ENCODE measurements around the gene CFAP210.
"Not testable (repeated sequence)": the region's sequence is repeated elsewhere in the genome, so short reads cannot be mapped to it uniquely, and the experiment has no call there.

The CFAP210 gene

DNA sequence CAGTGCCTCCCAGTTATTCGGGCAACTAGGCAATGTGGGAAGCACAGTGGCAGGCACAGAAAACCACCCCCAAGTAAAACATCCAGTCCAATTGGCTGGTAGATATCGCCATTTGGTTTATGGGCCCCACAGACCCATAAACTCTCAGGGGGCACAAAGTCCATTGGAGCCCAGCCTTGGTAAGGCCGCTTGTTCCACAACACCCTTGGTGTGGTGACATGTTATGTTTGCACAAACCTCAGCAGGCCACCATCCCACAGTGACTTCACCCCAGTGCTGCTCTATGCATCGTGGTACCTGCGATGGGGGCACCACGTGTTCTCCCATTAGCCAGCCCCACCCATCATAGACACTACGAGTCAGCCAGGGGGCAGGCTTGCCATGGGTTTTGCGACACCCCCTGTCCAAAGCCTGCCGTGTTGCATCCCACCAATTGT lies 18.6 kb upstream of the CFAP210 start:
- DNase-seq (ENCODE audit: low read depth): no peak

GRCh38 chr2:169711751-169712509 lies 17.7 kb upstream of the CFAP210 start:
- DNase-seq (ENCODE audit: low read depth): no peak

- DNase-seq (ENCODE audit: low read depth): no peak
Measured at GRCh38 chr2:169709981-169710380, 15.8 kb upstream of the CFAP210 start.

- DNase-seq (ENCODE audit: low read depth): no peak
Measured at GRCh38 chr2:169709331-169709730, 15.1 kb upstream of the CFAP210 start.

- no peak for DNase-seq (ENCODE audit: low read depth)
Measured at GRCh38 chr2:169707626-169708025, 13.4 kb upstream of the CFAP210 start.

GRCh38 chr2:169705927-169706326 lies 11.7 kb upstream of the CFAP210 start:
- no peak for DNase-seq (ENCODE audit: low read depth)

DNA sequence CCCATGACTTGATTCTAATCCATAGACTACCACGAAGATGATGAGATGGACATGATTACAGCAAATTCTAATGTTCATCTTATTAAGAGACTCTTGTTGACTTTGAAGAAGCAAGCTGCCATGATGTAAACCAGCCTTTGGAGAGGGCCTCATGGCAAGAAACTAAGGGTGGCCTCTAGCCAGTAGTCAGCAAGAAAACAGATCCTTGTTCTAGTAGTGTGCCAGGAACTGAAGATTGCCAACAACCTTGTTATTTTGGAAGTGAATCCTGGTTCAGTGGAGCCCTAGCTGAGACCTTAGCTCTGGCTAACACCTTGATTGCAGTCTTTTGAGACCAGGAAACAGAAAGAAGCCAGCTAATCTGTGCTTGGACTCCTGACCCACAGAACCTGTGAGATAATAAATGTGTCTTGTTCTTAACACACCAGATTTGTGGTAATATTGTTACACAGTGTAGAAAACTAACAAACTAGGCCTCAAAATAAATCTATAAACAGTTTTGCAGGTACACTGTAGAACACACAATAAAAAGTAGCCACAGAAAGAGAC lies 10.0 kb upstream of the CFAP210 start:
- DNase-seq (ENCODE audit: low read depth): no peak

DNA sequence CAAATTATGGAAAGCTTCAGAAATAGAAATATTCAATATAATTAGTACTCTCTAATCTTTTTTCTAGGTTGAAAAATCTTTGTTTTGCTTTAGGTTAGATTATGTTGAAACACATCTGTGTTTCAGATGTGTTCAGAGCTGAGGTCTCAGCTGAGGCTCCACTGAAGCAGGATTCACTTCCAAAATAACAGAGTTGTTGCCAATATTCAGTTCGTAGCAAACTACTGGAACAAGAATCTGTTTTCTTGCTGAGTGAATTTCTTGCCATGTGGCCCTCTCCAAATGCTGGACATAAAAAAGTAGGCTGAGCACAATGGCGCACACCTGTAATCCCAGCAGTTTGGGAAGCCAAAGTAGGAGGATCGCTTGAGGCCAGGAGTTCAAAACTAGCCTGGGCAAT lies 8.8 kb upstream of the CFAP210 start:
- no peak for DNase-seq (ENCODE audit: low read depth)

- not testable (repeated sequence) for DNase-seq (ENCODE audit: low read depth)
Measured at GRCh38 chr2:169699173-169699572, 5.0 kb upstream of the CFAP210 start.

DNA sequence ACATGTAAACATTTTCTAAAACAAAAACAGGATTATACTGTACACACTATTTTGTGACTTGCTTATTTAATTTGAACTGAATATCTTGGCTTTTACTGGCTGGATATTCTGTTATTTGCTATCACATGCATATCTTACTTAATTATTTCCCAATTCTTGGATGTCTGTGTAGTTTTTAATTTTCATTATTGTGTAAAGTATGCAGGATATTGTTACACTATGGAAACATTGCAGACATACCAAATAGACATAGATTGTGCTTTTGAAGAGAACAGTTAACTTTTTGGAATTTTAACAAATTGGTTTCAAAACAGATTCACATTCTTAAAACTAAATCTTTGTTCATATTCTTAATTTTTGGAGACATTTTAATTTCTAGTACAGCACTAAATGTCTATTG lies 2.2 kb upstream of the CFAP210 start:
- DNase-seq (ENCODE audit: low read depth): no peak

- DNase-seq (ENCODE audit: low read depth): no peak
Measured at GRCh38 chr2:169694894-169695260, 672 bp upstream of the CFAP210 start.

DNA sequence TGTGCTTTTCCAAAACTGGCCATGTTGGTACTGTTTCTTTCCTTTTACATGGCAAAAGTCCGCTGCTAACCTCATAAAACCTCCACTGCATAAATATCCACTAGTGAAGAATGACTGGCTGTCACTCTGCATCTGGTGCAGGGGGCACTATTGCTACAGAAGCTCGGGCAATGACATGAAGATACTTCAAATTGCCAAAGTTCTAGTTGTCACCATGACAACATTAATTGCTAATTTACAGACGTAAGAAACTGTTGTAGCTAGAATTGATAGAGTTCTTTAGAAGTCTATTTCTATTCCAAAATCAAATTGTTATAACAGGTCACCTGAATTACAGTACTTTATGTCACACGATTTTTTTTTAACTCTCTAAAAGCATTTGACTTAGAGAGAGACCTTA lies 845 bp downstream of the CFAP210 start:
- DNase-seq (ENCODE audit: low read depth): no peak

DNA sequence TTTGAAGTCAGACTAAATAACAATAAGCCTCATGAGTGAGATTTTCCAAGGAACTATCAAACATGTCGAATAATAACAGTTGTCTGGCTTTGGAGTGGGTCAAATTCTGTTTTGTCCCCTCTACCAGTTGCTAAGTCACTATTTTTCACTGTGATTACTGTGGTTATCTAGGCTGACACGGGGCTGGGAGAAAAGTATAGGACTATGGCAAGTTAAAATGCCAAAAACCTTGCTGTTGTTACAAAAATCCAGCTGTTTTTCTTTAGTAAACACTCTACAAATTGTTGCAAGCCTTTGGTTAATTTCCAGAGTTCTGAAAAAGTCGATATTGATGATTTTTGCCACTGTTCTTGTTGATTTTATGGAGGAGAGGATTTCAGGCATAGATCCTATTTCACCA lies 1.5 kb downstream of the CFAP210 start:
- no peak for DNase-seq (ENCODE audit: low read depth)

- DNase-seq (ENCODE audit: low read depth): no peak
Measured at GRCh38 chr2:169690958-169691357, 3.2 kb downstream of the CFAP210 start.

DNA sequence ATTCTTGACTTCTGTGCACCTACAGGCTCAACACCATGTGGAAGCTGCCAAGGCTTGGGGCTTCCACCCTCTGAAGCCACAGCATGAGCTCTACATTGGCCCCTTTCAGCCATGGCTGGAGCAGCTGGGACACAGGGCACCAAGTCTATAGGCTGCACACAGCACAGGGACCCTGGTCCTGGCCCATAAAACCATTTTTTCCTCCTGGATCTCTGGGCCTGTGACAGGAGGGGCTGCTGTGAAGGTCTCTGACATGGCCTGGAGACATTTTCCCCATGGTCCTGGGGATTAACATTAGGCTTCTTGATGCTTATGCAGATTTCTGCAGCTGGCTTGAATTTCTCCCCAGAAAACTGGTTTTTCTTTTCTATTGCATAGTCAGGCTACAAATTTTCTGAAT lies 6.3 kb downstream of the CFAP210 start:
- not testable (repeated sequence) for DNase-seq (ENCODE audit: low read depth)

GRCh38 chr2:169686825-169687224 lies 7.4 kb downstream of the CFAP210 start:
- DNase-seq (ENCODE audit: low read depth): not testable (repeated sequence)

GRCh38 chr2:169684712-169685111 lies 9.5 kb downstream of the CFAP210 start:
- DNase-seq (ENCODE audit: low read depth): not testable (repeated sequence)

GRCh38 chr2:169684135-169684565 lies 10.1 kb downstream of the CFAP210 start:
- DNase-seq (ENCODE audit: low read depth): no peak

DNA sequence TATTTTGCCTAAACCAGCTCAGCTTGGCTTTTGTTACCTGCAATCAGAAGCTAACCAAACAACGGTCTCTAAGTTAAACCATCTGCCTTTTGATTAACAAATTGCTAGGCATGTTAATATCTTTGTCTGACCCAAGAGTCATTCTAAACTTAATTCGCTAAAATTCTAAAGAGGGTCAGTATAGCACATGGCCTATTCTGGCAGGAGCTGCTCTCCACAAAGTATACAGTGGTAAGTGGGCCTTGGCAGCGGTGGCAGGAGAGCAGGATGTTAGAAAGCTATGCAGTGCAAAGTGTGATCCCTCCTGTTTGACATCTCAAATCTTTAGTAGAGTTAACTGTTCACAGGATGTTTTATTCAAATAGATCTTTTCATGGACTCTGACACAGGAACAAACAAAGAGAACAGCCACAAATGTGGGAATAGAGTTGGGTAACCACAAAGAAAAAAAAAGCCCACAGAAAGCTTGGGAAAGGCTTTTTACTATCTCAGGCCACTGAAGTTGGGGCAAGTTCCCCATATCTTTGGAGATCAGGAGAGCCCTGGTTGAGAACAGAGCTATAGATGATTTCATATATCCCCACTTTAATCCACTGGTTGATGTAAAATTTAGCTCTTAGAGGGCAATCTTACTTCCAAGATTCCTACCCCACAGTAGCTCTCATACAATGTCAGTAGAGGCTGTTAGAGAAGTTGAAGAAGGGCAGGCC lies 10.6 kb downstream of the CFAP210 start:
- DNase-seq (ENCODE audit: low read depth): no peak

DNA sequence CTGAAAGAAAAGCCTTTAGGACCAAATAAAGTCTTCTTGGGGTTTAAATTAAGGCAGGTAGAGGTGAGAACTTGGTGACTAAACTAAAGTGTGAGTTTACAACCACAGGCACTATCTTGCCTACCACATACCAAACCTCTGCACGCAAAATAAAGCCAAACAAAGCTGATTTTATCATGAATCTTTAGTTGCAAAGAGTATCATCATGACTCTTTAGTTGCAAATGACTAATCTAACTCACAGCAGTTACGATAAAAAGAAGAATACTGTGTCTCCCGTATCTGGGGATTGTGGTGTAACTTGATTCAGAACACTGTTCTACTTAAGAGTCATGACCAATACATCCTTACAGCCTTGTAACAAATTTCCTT lies 11.2 kb downstream of the CFAP210 start:
- DNase-seq (ENCODE audit: low read depth): peak; percentile 15

- no peak for DNase-seq (ENCODE audit: low read depth)
Measured at GRCh38 chr2:169676850-169677249, 17.4 kb downstream of the CFAP210 start.

- DNase-seq (ENCODE audit: low read depth): no peak
Measured at GRCh38 chr2:169676357-169676756, 17.8 kb downstream of the CFAP210 start.

- DNase-seq (ENCODE audit: low read depth): no peak
Measured at GRCh38 chr2:169673921-169674320, 20.3 kb downstream of the CFAP210 start.

All from ELR (cell line).